Astrocyte of the spinal cord (primary cell): ENCODE results near the gene DLGAP5.

Experiments used
- DNase-seq: peaks from one replicate; pipeline ENCODE4 v3.0.0; 2011; ENCODE audit warnings: low read depth, low spot score
- H3K4me3 ChIP-seq: 2 replicates; pipeline ENCODE4 v1.5.1; 2011; ENCODE audit warnings: low read depth, mild to moderate bottlenecking, low read length, moderate library complexity
- CTCF ChIP-seq: IDR thresholded peaks from 2 replicates; pipeline ENCODE4 v1.5.1; 2012; ENCODE audit warnings: low read depth, mild to moderate bottlenecking, low read length, inconsistent platforms
- in situ Hi-C: cut with HindIII; loops from 2 replicates; pipeline ENCODE4 v1.10.0; 2017; ENCODE audit warnings: low sequenced_read_pairs

DLGAP5 gene

GRCh38 chr14:55115861-55116245 is 75.5 kb downstream of the DLGAP5 start:
- no peak overlapping the region for H3K4me3 ChIP-seq
- DNase-seq, result no peak
- in situ Hi-C loops, result no loop called here
- no peak for TF ChIP-seq CTCF

- no peak for TF ChIP-seq CTCF
- DNase-seq, result no peak
- in situ Hi-C loops, result no loop called here
These were observed 75.9 kb downstream of the DLGAP5 start for GRCh38 chr14:55115460-55115859.

GRCh38 chr14:55114720-55115119 is 76.7 kb downstream of the DLGAP5 start:
- DNase-seq, result no peak
- H3K4me3 ChIP-seq, result no peak overlapping the region
- TF ChIP-seq CTCF, result no peak
- in situ Hi-C loops, result no loop called here

More at GRCh38 chr14:55115460-55115859, 75.9 kb downstream of the DLGAP5 start:
- no peak overlapping the region for H3K4me3 ChIP-seq

- H3K4me3 ChIP-seq, result no peak overlapping the region
- no peak for DNase-seq
- in situ Hi-C loops, result no loop called here
- no peak for TF ChIP-seq CTCF
These were observed 80.2 kb downstream of the DLGAP5 start for GRCh38 chr14:55111122-55111708.

- no peak for TF ChIP-seq CTCF
- no peak for DNase-seq
- no peak overlapping the region for H3K4me3 ChIP-seq
- in situ Hi-C loops, result no loop called here
These were observed 81.5 kb downstream of the DLGAP5 start for GRCh38 chr14:55109836-55110235.

- in situ Hi-C loops, result no loop called here
- no peak for TF ChIP-seq CTCF
- H3K4me3 ChIP-seq, result no peak overlapping the region
- DNase-seq, result peak; percentile 97
These were observed 83.4 kb downstream of the DLGAP5 start for GRCh38 chr14:55107766-55108554.
